H9 (cell line): Measurements from ENCODE around the gene IGSF9. TPM values are rescaled to one million over a fixed set of nuclear protein-coding genes. Genes with fewer than 3 reads are reported as not detected.

Experiments
- DNase-seq: peaks from one replicate; pipeline ENCODE4 v3.0.0-alpha.2; 2017
- H2AFZ ChIP-seq: one replicate; pipeline ENCODE4 v1.6.1; 2013; ENCODE audit warnings: mild to moderate bottlenecking, low read length, control low read depth, moderate library complexity
- H2AK5ac ChIP-seq: 2 replicates; pipeline ENCODE4 v1.6.1; 2013; ENCODE audit warnings: low read length, control low read depth, mixed read lengths; ENCODE audit not compliant: insufficient read length
- H2BK120ac ChIP-seq: one replicate; pipeline ENCODE4 v1.6.1; 2013; ENCODE audit warnings: low read depth, mild to moderate bottlenecking, low read length, control low read depth, inconsistent platforms; ENCODE audit not compliant: poor library complexity, severe bottlenecking
- H2BK12ac ChIP-seq: 2 replicates; pipeline ENCODE4 v1.6.1; 2013; ENCODE audit warnings: low read length, control low read depth, mixed read lengths, low read depth; ENCODE audit not compliant: insufficient read length
- H2BK15ac ChIP-seq: 2 replicates; pipeline ENCODE4 v1.6.1; 2013; ENCODE audit warnings: low read depth, low read length, control low read depth
- H2BK20ac ChIP-seq: one replicate; pipeline ENCODE4 v1.6.1; 2013; ENCODE audit warnings: low read depth, mild to moderate bottlenecking, low read length, control low read depth, inconsistent platforms; ENCODE audit not compliant: poor library complexity, severe bottlenecking
- H2BK5ac ChIP-seq: 2 replicates; pipeline ENCODE4 v1.6.1; 2013; ENCODE audit warnings: low read length, control low read depth, mixed read lengths; ENCODE audit not compliant: insufficient read length
- H3K14ac ChIP-seq: 2 replicates; pipeline ENCODE4 v1.6.1; 2013; ENCODE audit warnings: low read length, control low read depth; ENCODE audit not compliant: insufficient read depth
- H3K18ac ChIP-seq: 2 replicates; pipeline ENCODE4 v1.6.1; 2013; ENCODE audit warnings: low read depth, mild to moderate bottlenecking, mixed read lengths, low read length, control low read depth; ENCODE audit not compliant: insufficient read length
- H3K23ac ChIP-seq: 2 replicates; pipeline ENCODE4 v1.6.1; 2013; ENCODE audit warnings: low read length, control low read depth, mixed read lengths, low read depth; ENCODE audit not compliant: insufficient read length
- H3K23me2 ChIP-seq: 2 replicates; pipeline ENCODE4 v1.6.1; 2013; ENCODE audit warnings: low read depth, mild to moderate bottlenecking, mixed read lengths, low read length, control low read depth; ENCODE audit not compliant: insufficient read length, poor library complexity, severe bottlenecking
- H3K27ac ChIP-seq: 2 replicates; pipeline ENCODE4 v1.5.1; 2013; ENCODE audit warnings: low read length, control low read depth, mixed read lengths, low read depth; ENCODE audit not compliant: insufficient read length
- H3K27me3 ChIP-seq: 2 replicates; pipeline ENCODE4 v1.6.1; 2013; ENCODE audit warnings: low read length, control low read depth, inconsistent platforms; ENCODE audit not compliant: insufficient read depth
- H3K4ac ChIP-seq: 2 replicates; pipeline ENCODE4 v1.6.1; 2013; ENCODE audit warnings: low read depth, mild to moderate bottlenecking, control low read depth, inconsistent platforms, low read length, moderate library complexity
- H3K4me1 ChIP-seq: 2 replicates; pipeline ENCODE4 v1.6.1; 2013; ENCODE audit warnings: low read length, control low read depth, inconsistent platforms; ENCODE audit not compliant: insufficient read depth
- H3K4me2 ChIP-seq: 2 replicates; pipeline ENCODE4 v1.6.1; 2013; ENCODE audit warnings: low read length, control low read depth, mixed read lengths; ENCODE audit not compliant: insufficient read length, insufficient read depth
- H3K56ac ChIP-seq: 2 replicates; pipeline ENCODE4 v1.6.1; 2013; ENCODE audit warnings: low read depth, mild to moderate bottlenecking, mixed read lengths, low read length, control low read depth; ENCODE audit not compliant: insufficient read length
- H3K79me1 ChIP-seq: 2 replicates; pipeline ENCODE4 v1.6.1; 2013; ENCODE audit warnings: low read depth, mild to moderate bottlenecking, moderate library complexity, low read length, control low read depth, inconsistent platforms; ENCODE audit not compliant: insufficient read depth, poor library complexity, severe bottlenecking
- H3K79me2 ChIP-seq: 2 replicates; pipeline ENCODE4 v1.6.1; 2013; ENCODE audit warnings: low read length, control low read depth, inconsistent platforms; ENCODE audit not compliant: insufficient read depth
- H3K9ac ChIP-seq: 2 replicates; pipeline ENCODE4 v1.6.1; 2013; ENCODE audit warnings: low read length, control low read depth, mixed read lengths; ENCODE audit not compliant: insufficient read length; ENCODE audit errors: extremely low read depth
- H3K9me3 ChIP-seq: one replicate; pipeline ENCODE4 v1.6.1; 2013; ENCODE audit warnings: low read depth, low read length, inconsistent platforms; ENCODE audit not compliant: control insufficient read depth
- H3T11ph ChIP-seq: one replicate; pipeline ENCODE4 v1.6.1; 2013; ENCODE audit warnings: mild to moderate bottlenecking, low read length, control low read depth, inconsistent platforms
- H4K20me1 ChIP-seq: one replicate; pipeline ENCODE4 v1.6.1; 2013; ENCODE audit not compliant: control insufficient read depth, insufficient read length, insufficient read depth
- H4K5ac ChIP-seq: 2 replicates; pipeline ENCODE4 v1.6.1; 2013; ENCODE audit warnings: low read depth, mild to moderate bottlenecking, mixed read lengths, low read length, control low read depth; ENCODE audit not compliant: insufficient read length
- H4K8ac ChIP-seq: replicated peaks from 2 replicates; pipeline ENCODE4 v1.6.1; 2013; ENCODE audit warnings: low read length, control low read depth, mixed read lengths, low read depth; ENCODE audit not compliant: insufficient read length
- H4K91ac ChIP-seq: 2 replicates; pipeline ENCODE4 v1.6.1; 2013; ENCODE audit warnings: low read depth, mild to moderate bottlenecking, moderate library complexity, mixed read lengths, low read length, control low read depth; ENCODE audit not compliant: insufficient read length
- H3K27ac Mint-ChIP-seq, 3 experiments: 2 replicates in 2 of 3; 3 replicates in 1 of 3; pipeline ENCODE4 v1.8.0; 2020 to 2021; ENCODE audit warnings: mixed read lengths in 3 of 3, mild to moderate bottlenecking in 1 of 3, moderate library complexity in 1 of 3
- H3K27me3 Mint-ChIP-seq: 2 replicates; pipeline ENCODE4 v1.8.0; 2021; ENCODE audit warnings: low read depth, mild to moderate bottlenecking, moderate library complexity, mixed read lengths
- H3K36me3 Mint-ChIP-seq, 3 experiments: 2 replicates in 2 of 3; 3 replicates in 1 of 3; pipeline ENCODE4 v1.8.0; 2020 to 2021; ENCODE audit warnings: low read depth in 3 of 3, mixed read lengths in 3 of 3; ENCODE audit not compliant: insufficient read depth in 1 of 3
- H3K4me1 Mint-ChIP-seq, 2 experiments: 2 replicates each; pipeline ENCODE4 v1.8.0; 2020; ENCODE audit warnings: mixed read lengths in 2 of 2
- H3K4me3 Mint-ChIP-seq, 2 experiments: 2 replicates in 1 of 2; 3 replicates in 1 of 2; pipeline ENCODE4 v1.8.0; 2020 to 2021; ENCODE audit warnings: mild to moderate bottlenecking in 2 of 2, mixed read lengths in 2 of 2, moderate library complexity in 1 of 2
- H3K9me3 Mint-ChIP-seq, 2 experiments: 2 replicates in 1 of 2; 3 replicates in 1 of 2; pipeline ENCODE4 v1.8.0; 2020; ENCODE audit warnings: mild to moderate bottlenecking in 2 of 2, mixed read lengths in 2 of 2, moderate library complexity in 1 of 2
- CTCF ChIP-seq: fragments of 200-600 bp; sonication (generic); conservative IDR thresholded peaks from 3 replicates; pipeline ENCODE4 v1.8.0; 2021; ENCODE audit warnings: antibody characterized with exemption, mild to moderate bottlenecking
- WGBS: extraction: QIAGEN DNeasy Blood & Tissue Kit; methylation state at CpG from one replicate; pipeline ENCODE4 v1.1.7; 2013; ENCODE audit warnings: missing lambda C conversion rate, low lambda C conversion rate, mixed read lengths; ENCODE audit not compliant: insufficient read length; ENCODE audit errors: extremely low coverage; 5-methylcytosine and 5-hydroxymethylcytosine counted together
- total RNA-seq: library from RNA; stranded (reverse); gene quantifications from 2 replicates; pipeline ENCODE4 v1.2.1, GENCODE V29; 2021

Gene IGSF9
- total RNA-seq, 1 experiment from 2014 or later: 11.3 TPM

- Histone ChIP-seq H3K23me2 (peaks cover 7% of the 10 kb centered on the region), H2AFZ (no peak overlapping the region), H2BK20ac (no peak overlapping the region), H2BK120ac (no peak overlapping the region), H3K27me3 (no peaks in the 10 kb centered on the region), H4K8ac (no peak overlapping the region), H3K9ac (no peak overlapping the region), H2BK15ac (no peak overlapping the region), H3T11ph (no peak overlapping the region), H3K4me1 (no peaks in the 10 kb centered on the region; the same call in 1 of the 2 replicates), H3K79me2 (no peaks in the 10 kb centered on the region), H2BK5ac (no peak overlapping the region), H2BK12ac (no peak overlapping the region), H3K14ac (no peak overlapping the region), H3K79me1 (no peaks in the 10 kb centered on the region), H4K20me1 (no peaks in the 10 kb centered on the region), H3K4me2 (no peak overlapping the region), H3K27ac (no peak overlapping the region), H3K56ac (no peak overlapping the region), H4K5ac (no peak overlapping the region), H3K9me3 (no peaks in the 10 kb centered on the region), H4K91ac (no peak overlapping the region), H3K18ac (no peak overlapping the region), H3K4ac (no peak overlapping the region), H3K23ac (no peak overlapping the region), H2AK5ac (no peak overlapping the region)
- no peak for TF ChIP-seq CTCF
- Mint-ChIP-seq H3K9me3 (no peaks in the 10 kb centered on the region), H3K36me3 (peaks cover 11 to 17% (median 15%) of the 10 kb centered on the region in 3 experiments), H3K27ac (0 out of 7 replicates have a peak overlapping the region, but pooled peaks of 1 of the 3 experiments have one; percentile 48), H3K4me3 (no peak overlapping the region), H3K27me3 (peaks cover 1% of the 10 kb centered on the region), H3K4me1 (peaks cover 46 to 68% of the 10 kb centered on the region in 2 experiments)
- no peak for DNase-seq
- no CpG with 5 or more reads among the region's 11 CpGs for WGBS
These were observed 5.3 kb downstream of the IGSF9 start for GRCh38 chr1:159940006-159940620.
